Motor neuron (in vitro differentiated cells): Measurements from ENCODE around the gene ALKBH5. TPM values are rescaled to one million over a fixed set of nuclear protein-coding genes. Genes with fewer than 3 reads are reported as not detected.

Experiments used
- ATAC-seq, 8 experiments: fragments of 200-7000 bp; cut with Tn5 transposase; replicated peaks in 6 of 8; 2 replicates each; pipeline ENCODE4 v1.8.0; 2021; ENCODE audit warnings: mild to moderate bottlenecking in 8 of 8, moderate library complexity in 8 of 8
- H3K27ac ChIP-seq, 2 donors: fragments of 250-450 bp; sonication (Bioruptor Pico); 2 replicates each; pipeline ENCODE4 v1.9.0; 2021; ENCODE audit warnings: antibody characterized with exemption in 2 of 2, mild to moderate bottlenecking in 2 of 2, moderate library complexity in 1 of 2
- H3K4me1 ChIP-seq, 2 donors: fragments of 250-450 bp; sonication (Bioruptor Pico); replicated peaks in 1 of 2; 2 replicates each; pipeline ENCODE4 v1.6.1; 2021; ENCODE audit warnings: antibody characterized with exemption in 2 of 2, mild to moderate bottlenecking in 2 of 2, moderate library complexity in 1 of 2
- H3K4me3 ChIP-seq, 5 donors: fragments of 250-450 bp; sonication (Bioruptor Pico); 2 replicates each; pipeline ENCODE4 v1.9.0; 2021; ENCODE audit warnings: antibody characterized with exemption in 5 of 5, mild to moderate bottlenecking in 5 of 5, moderate library complexity in 4 of 5
- WGBS, 10 experiments: fragments of 450-650 bp; shearing (Covaris generic); methylation state at CpG; one replicate each; pipeline ENCODE4 v1.0.0; 2022; 5-methylcytosine and 5-hydroxymethylcytosine counted together
- in situ Hi-C, 9 experiments: fragments of 400-800 bp; cut with MboI; loops; one replicate each; pipeline ENCODE4 v1.15.0; 2021; ENCODE audit warnings: low sequenced_read_pairs in 9 of 9, low pct_unique_long_range_greater_than_20kb in 2 of 9; ENCODE audit not compliant: unreplicated experiment in 9 of 9
- total RNA-seq, 8 experiments: library from RNA; unstranded; fragments of 300-600 nt; gene quantifications; 2 replicates each; pipeline versions ENCODE4 v1.2.3 to v1.2.4, GENCODE V29; 2022

ALKBH5 gene
- total RNA-seq, 8 experiments from 2014 or later = 60.4 to 140 (median 79.8) TPM

GRCh38 chr17:18246880-18247612 lies 63.4 kb downstream of the ALKBH5 start:
- Histone ChIP-seq H3K4me3 (peak overlapping the region in 1 of 5 donors; percentile 18), H3K27ac (no peak overlapping the region), H3K4me1 (peaks cover 0 to 9% of the 10 kb centered on the region in 2 donors)
- ATAC-seq = peak; percentile 30 to 63 (median 44)
- 0 to 20% methylated on average over 1 to 2 of the region's 46 CpGs; no CpG with 5 or more reads in 8 of the 10 experiments for WGBS, 10 experiments
- in situ Hi-C loops = no loop called here

- in situ Hi-C loops = no loop called here
- peaks cover 0 to 9% of the 10 kb centered on the region in 2 donors for H3K4me1 ChIP-seq
- H3K27ac ChIP-seq = no peak overlapping the region
- H3K4me3 ChIP-seq = no peak overlapping the region
- ATAC-seq = peak in 3 of 8 experiments; percentile 5 to 15 (median 7)
- whole genome bisulfite sequencing, 10 experiments = 80 to 100% (median 86%) methylated on average over 1 to 18 of the region's 30 CpGs; no CpG with 5 or more reads in 7 of the 10 experiments
Measured at GRCh38 chr17:18247613-18248001, 64.0 kb downstream of the ALKBH5 start.

GRCh38 chr17:18248300-18248731 lies 64.7 kb downstream of the ALKBH5 start:
- H3K27ac ChIP-seq = no peak overlapping the region
- in situ Hi-C loops = no loop called here
- no peak overlapping the region for H3K4me3 ChIP-seq
- H3K4me1 ChIP-seq = peaks cover 0 to 9% of the 10 kb centered on the region in 2 donors
- WGBS, 10 experiments = 20 to 40% (median 31%) methylated on average over 1 to 5 of the region's 9 CpGs; no CpG with 5 or more reads in 6 of the 10 experiments
- ATAC-seq = peak; percentile 49 to 87 (median 68)

GRCh38 chr17:18248811-18249210 lies 65.2 kb downstream of the ALKBH5 start:
- WGBS, 10 experiments = 80 to 100% methylated on average over 1 to 2 of the region's 7 CpGs; no CpG with 5 or more reads in 8 of the 10 experiments
- ATAC-seq = no peak
- no peak overlapping the region for H3K27ac ChIP-seq
- no peak overlapping the region for H3K4me3 ChIP-seq
- in situ Hi-C loops = no loop called here
- H3K4me1 ChIP-seq = peaks cover 0 to 9% of the 10 kb centered on the region in 2 donors

- Histone ChIP-seq H3K4me1 (peaks cover 0 to 9% of the 10 kb centered on the region in 2 donors), H3K27ac (no peak overlapping the region), H3K4me3 (no peak overlapping the region)
- 80 to 100% (median 97%) methylated on average over 1 to 6 of the region's 9 CpGs; no CpG with 5 or more reads in 4 of the 10 experiments for WGBS, 10 experiments
- in situ Hi-C loops = no loop called here
- no peak for ATAC-seq
Measured at GRCh38 chr17:18250259-18250658, 66.6 kb downstream of the ALKBH5 start.

- no peak for ATAC-seq
- H3K4me3 ChIP-seq = no peak overlapping the region
- peaks cover 0 to 9% of the 10 kb centered on the region in 2 donors for H3K4me1 ChIP-seq
- in situ Hi-C loops = no loop called here
- 94 to 100% methylated on average over 1 to 11 of the region's 14 CpGs; no CpG with 5 or more reads in 8 of the 10 experiments for WGBS, 10 experiments
- no peak overlapping the region for H3K27ac ChIP-seq
Measured at GRCh38 chr17:18250708-18251107, 67.1 kb downstream of the ALKBH5 start.

- H3K4me1 ChIP-seq = peaks cover 0 to 9% of the 10 kb centered on the region in 2 donors
- no peak overlapping the region for H3K27ac ChIP-seq
- H3K4me3 ChIP-seq = no peak overlapping the region
- in situ Hi-C loops = no loop called here
- no peak for ATAC-seq
- WGBS, 10 experiments = 40 to 95% (median 80%) methylated on average over 1 to 10 of the region's 15 CpGs; no CpG with 5 or more reads in 4 of the 10 experiments
Measured at GRCh38 chr17:18251204-18251603, 67.6 kb downstream of the ALKBH5 start.

GRCh38 chr17:18252160-18252559 lies 68.5 kb downstream of the ALKBH5 start:
- Histone ChIP-seq H3K4me1 (peaks cover 3 to 8% of the 10 kb centered on the region in 2 donors), H3K27ac (no peak overlapping the region), H3K4me3 (no peak overlapping the region)
- WGBS, 10 experiments = 40 to 80% methylated on average over 1 to 2 of the region's 5 CpGs; no CpG with 5 or more reads in 8 of the 10 experiments
- no peak for ATAC-seq
- in situ Hi-C loops = no loop called here

- no peak for ATAC-seq
- 70 to 100% (median 85%) methylated on average over 1 to 4 of the region's 16 CpGs; no CpG with 5 or more reads in 4 of the 10 experiments for WGBS, 10 experiments
- Histone ChIP-seq H3K27ac (no peak overlapping the region), H3K4me3 (no peak overlapping the region), H3K4me1 (peaks cover 7 to 8% of the 10 kb centered on the region in 2 donors)
- in situ Hi-C loops = no loop called here
Measured at GRCh38 chr17:18253187-18253884, 69.7 kb downstream of the ALKBH5 start.

GRCh38 chr17:18253947-18254821 lies 70.6 kb downstream of the ALKBH5 start:
- no peak overlapping the region for H3K4me3 ChIP-seq
- H3K27ac ChIP-seq = no peak overlapping the region
- ATAC-seq = no peak
- H3K4me1 ChIP-seq = peaks cover 8 to 9% of the 10 kb centered on the region in 2 donors
- in situ Hi-C loops = no loop called here
- WGBS, 10 experiments = 87 to 93% (median 92%) methylated on average over 3 to 6 of the region's 27 CpGs; no CpG with 5 or more reads in 7 of the 10 experiments

- Histone ChIP-seq H3K4me1 (peaks cover 8 to 13% of the 10 kb centered on the region in 2 donors), H3K27ac (no peak overlapping the region), H3K4me3 (no peak overlapping the region)
- WGBS, 10 experiments = 80 to 100% (median 100%) methylated on average over 1 to 5 of the region's 8 CpGs; no CpG with 5 or more reads in 2 of the 10 experiments
- no peak for ATAC-seq
- in situ Hi-C loops = no loop called here
Measured at GRCh38 chr17:18254888-18255649, 71.4 kb downstream of the ALKBH5 start.

- in situ Hi-C loops = no loop called here
- no peak for ATAC-seq
- no peak overlapping the region for H3K4me3 ChIP-seq
- H3K4me1 ChIP-seq = peaks cover 10 to 16% of the 10 kb centered on the region in 2 donors
- 80 to 94% (median 91%) methylated on average over 3 to 7 of the region's 11 CpGs; no CpG with 5 or more reads in 6 of the 10 experiments for WGBS, 10 experiments
- H3K27ac ChIP-seq = no peak overlapping the region
Measured at GRCh38 chr17:18256351-18256750, 72.7 kb downstream of the ALKBH5 start.
